ENCODE measurements around the gene SHC3.
A peak's percentile ranks its signal among the peaks of the same experiment; 100 is the strongest.

SHC3 gene

DNA sequence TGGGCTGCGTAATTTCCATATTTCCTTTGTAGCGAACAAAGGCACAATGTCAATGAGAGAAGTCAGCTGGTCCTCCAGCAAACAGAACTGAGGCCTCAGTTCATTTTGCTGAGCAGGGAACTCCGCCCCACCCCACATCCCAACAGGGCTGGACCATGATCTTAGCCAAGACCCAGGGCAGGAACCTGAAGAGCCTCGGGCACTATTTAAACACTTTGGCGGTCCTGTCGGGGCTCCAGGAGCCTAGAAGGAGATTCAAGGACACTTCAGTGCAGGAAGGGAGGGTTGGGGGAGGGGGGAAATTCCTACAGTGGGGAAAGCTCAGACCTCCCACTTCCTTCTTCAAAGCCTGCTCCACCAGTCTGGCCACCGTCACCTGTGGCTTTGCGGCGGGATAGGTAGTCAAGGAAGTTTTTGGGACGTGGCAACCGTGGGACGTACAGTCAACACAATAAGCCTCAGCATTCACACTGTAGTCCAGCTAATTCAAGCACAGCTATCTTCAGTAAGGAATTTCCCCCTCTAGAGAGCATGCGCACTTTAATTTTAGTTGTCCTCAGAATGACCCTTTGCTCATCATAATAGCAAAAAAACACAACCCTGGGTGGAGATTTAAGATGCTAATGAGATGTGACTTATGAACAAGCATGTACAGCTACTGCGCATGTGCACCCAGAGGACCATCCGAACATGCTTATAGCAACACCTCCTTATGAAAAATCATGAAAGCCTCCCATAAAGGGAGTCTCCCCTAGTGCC, 156.4 kb downstream of the SHC3 start:
- DNase-seq (ENCODE audit: low spot score): no peak

DNA sequence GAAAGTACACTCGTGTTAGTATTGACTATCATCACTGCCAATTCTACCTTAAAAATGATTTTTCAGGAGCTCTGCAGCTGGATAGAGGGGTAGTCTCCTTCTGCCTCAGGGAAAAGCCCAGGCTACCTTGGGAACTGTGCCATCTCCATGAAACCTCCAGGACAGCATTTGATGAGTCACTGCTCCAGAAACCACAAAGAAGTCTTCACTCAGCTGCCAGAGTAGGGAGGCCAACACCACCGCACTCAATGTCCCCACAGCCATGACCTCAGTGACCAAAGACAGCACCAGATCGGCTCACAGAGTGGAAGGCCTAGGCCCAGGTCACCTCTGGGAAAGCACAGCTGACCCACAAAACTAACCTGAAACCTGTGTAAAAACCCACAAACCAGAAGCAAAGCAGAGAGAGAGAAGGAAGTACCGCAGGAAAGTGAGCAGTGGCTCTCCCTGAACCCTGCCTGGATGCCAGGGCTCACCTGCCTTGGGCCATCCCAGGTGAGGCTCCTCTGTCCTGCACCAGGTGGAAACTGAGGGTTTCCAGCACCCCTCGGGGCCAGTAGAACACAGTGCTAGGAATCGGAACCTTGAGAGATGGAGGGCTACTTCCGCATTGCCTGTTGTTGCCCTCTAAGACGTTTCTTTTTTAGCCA, 157.3 kb downstream of the SHC3 start:
- DNase-seq (ENCODE audit: low spot score): no peak

DNA sequence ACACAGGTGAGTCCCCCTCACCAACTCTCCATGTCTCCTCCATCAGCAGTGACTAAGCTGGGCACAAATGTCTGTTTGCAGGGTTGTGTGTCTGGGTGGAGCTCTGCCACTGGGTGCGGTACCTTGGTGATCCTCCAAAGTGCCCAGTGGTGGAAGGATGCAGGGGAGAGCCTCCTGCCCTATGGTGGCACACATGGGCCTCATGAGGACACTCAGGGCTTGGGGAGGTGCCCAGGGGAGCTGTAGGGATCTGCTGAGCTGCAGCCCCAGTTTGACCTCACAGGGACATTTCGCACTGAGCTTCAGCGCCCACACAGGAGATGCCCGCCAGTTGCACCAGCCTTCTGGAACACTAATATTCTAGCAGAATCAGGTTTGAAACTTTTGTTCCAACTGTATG, 157.9 kb downstream of the SHC3 start:
- no peak for DNase-seq (ENCODE audit: low spot score)

DNA sequence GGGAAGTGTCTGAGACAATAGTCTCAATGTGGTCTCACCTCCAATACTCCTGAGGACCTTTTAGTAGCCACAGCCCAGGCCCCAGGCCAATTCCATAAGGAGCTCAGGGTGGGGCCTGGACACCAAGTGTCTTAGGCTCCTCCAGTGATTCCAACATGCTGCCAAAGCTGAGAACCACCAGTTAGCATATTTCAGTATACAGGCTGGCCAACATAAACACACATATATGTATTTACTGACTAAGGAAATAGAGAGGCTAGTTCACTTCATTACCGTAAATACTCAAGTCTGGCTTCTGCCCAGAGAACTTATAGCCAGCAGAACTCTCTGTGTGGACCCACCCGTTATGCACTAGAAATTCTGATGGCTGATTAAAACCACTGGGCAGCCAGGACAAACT, 163.3 kb downstream of the SHC3 start:
- DNase-seq (ENCODE audit: low spot score): no peak

DNA sequence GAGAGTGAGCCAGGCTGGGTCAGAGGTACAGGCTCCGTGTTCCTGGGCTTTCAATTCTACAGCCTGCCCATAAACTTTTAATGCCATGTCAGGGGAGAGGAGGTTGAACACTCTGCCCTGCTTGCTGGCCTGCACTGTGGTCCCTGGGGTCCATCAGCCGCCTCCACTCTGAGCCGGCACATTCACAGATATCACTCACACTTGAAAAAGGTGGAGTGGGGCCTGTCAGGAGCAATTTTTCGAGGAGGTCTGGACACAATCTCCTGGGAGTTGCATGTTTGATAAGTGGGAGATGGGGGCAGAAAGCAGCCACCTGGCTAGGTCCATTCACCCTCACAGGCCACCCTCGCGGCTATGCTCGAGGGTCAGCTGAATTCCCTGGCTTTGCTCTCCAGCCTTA, 164.5 kb downstream of the SHC3 start:
- no peak for DNase-seq (ENCODE audit: low spot score)

DNA sequence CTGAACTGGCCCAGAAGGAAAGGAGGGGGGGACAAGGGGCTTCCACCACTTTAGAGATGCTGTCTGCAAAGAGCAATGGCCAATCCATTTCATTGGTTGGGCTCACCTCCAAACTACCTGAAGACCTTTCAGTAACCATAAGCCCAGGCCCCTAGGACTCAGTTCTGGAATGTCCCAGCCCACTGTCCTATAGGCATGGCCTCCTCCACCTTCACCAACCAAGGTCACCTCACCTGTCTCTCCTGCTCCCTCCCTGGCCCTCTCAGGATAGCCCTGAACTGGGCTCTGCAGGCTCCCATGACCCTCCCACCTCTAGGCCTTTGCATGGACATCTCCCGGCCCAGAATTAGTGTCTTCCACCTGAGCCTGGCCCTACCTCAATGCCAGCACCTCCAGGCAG, 165.0 kb downstream of the SHC3 start:
- DNase-seq (ENCODE audit: low spot score): no peak

DNA sequence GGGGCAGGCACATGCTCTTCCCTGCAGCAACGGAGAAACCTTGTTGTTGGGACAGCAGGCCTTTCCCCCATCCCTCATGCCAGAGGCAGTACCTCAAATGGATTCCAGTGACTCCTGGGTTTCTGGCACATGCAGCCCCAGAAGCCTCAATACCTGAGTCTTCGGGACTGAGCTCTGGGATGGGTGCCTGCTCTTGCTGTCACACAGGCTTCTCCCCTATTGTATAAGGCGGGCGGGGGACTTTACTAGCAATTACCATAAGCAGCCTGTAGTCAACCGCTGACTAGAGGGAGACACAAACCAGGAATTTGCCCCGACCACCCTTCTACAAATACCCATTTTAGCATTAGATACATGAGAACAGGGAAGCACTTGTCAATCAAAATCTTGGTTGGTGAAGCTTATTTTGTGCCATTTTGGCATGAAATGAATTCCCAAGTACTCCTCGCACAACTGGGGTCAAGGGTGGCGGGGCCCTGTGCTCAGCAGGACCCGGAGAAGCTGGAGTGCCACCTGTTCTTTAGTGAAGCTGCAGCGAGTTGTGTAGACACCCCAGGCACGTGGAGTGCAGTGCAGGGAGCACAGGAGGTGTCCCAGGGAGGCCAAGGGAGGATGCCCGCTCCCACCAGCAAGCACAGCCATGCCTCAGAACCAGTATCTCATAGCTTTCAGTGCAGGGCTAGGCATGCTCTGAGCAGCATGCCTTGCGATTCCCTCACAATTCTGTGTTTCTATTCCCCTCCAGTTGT, 166.2 kb downstream of the SHC3 start:
- DNase-seq (ENCODE audit: low spot score): peak; percentile 29

DNA sequence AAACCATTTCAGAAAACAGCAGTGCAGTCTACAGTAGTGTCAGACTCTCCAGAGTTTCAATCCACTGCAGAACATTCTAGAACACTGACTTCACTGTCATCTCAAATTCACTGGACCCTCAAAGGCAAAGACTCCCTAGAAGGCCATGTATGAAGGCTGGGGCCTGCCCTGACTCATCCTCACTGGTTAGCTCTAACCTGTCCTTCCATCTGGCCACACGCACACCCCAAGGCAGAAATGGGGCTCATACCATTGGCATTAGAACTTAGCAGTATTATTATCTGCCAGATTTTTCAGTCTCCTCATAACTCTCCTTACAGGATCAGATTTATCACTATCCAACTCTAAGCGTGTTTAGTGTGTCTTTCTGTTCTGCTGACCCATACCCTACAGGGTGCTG, 166.9 kb downstream of the SHC3 start:
- no peak for DNase-seq (ENCODE audit: low spot score)

DNA sequence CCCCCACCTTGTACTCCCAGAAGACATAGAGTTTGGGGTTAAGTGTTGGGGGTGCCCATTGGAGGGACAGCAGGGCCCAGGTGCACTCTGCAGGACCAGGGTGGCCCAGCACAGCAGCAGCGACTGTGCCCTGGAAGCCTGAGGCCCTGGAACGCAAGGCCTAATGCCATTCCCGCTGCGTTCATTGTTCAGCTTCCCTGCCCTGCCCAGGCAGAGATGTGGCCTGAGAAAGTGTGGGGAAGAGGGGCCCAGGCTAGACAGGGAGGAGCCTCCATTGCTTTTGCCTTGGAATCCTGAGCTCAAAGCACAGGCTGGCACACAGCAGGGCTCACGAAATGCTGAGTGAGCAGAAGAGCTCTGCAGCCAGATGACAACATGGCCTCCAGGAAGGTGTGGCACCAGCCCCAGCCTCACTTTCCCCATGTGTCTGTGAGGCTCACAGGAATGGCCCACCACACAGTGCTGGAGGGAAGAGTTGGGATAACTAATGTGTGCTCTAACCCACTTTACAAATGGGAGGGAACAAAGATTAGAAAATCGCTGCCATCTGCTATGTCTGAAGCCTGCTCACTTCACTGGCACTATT, 168.0 kb downstream of the SHC3 start:
- DNase-seq (ENCODE audit: low spot score): no peak

DNA sequence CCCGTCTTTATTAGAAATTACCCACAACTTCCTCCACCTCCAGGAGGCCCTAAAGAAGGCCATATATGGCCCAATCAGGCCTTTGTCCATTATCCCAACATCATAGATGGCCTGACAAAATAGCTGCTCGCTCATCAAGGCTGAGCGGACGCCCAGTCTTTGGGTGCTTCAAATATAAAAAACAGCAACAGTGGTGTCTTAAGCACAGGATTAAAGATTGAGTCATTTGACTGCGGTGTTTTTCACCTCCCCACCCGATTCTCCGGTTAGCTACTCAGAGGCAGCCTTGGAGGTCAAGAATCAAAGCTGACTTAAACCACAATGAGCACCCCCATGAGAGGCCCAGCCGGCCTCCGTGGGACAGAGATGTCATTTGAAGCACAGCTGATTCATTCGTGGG, 168.6 kb downstream of the SHC3 start:
- no peak for DNase-seq (ENCODE audit: low spot score)

DNA sequence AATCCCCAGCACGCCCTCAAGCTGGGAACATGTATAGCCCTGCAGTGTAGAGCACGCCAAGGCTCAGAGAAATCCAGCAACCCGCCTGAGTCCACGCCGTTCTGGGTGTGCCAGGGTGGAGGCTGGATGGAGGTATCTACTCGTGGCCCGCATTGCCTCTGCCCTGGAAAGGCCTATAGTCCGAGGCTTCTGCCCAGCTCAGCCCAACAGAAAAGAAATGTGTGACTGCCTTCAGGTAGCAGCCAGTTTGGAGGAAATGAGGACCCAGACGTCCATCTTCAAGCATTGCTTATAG, 169.1 kb downstream of the SHC3 start:
- no peak for DNase-seq (ENCODE audit: low spot score)

DNA sequence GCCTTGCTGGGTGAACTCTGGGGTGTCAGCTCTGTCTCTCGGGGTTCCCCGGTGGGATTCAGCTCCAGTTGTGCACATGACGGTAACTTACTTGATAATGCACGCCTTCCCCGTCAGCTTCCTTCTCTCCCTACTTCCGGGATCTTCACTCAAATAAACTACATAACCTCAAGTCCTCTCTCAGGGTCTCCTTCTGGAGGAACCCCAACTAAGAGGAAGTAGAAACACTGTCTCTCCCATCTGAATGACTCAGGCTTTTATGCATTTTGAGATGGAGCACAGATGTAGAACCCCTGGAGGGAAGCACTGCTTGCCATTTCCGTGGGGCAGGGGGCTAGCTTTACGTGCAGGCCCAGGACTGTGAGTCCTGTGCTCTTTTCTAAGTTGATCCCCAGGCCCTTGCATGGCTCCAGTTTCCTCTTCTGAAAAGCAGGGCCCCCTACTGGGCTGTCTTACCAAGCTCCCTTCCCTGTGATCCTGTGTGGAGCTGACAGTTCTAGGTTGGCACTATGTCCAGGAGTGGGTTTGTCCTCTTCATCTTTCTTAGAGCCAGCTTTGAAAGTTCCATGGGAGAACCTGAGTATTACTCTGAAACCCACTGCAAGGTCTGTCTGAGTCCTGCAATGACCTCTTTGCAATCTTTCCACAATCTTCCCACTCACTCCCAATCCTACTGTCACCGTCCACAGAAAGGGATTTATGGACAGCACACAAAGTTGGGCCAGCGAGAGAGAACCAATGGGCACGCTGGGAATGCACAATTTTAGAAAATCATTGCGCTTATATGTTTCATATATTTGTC, 169.7 kb downstream of the SHC3 start:
- no peak for DNase-seq (ENCODE audit: low spot score)

DNA sequence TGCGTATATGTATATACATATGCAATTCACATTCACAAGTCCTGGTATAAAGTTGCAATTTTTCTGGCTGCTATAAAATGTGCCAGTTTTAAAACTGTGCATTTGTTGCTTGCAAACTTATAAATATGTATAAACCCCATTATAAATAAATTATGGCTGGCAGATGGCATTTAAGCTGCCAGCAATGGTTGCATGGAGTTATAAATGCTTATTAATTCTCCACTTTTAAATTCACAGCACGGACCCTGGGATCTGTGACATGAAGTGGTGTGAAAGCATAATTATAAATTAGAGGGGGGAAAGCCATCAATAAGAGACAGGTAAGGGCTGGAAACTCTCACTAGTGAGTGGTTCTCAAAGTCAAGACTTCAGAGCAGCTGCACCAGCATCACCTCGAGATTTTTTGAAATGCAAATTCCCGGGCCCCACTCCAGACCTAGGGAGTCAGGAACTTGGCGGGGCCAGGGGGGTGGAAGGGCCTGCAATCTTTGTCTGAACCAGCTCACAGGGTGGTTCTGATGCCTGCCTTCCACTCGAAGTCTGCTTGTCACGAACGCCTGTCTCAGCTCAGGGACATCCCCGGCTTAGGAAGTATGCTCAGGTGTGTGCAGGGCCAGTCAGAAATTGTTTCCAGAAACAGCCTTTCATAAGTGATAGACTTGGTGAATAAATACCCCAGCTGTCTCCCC, 170.4 kb downstream of the SHC3 start:
- DNase-seq (ENCODE audit: low spot score): no peak

DNA sequence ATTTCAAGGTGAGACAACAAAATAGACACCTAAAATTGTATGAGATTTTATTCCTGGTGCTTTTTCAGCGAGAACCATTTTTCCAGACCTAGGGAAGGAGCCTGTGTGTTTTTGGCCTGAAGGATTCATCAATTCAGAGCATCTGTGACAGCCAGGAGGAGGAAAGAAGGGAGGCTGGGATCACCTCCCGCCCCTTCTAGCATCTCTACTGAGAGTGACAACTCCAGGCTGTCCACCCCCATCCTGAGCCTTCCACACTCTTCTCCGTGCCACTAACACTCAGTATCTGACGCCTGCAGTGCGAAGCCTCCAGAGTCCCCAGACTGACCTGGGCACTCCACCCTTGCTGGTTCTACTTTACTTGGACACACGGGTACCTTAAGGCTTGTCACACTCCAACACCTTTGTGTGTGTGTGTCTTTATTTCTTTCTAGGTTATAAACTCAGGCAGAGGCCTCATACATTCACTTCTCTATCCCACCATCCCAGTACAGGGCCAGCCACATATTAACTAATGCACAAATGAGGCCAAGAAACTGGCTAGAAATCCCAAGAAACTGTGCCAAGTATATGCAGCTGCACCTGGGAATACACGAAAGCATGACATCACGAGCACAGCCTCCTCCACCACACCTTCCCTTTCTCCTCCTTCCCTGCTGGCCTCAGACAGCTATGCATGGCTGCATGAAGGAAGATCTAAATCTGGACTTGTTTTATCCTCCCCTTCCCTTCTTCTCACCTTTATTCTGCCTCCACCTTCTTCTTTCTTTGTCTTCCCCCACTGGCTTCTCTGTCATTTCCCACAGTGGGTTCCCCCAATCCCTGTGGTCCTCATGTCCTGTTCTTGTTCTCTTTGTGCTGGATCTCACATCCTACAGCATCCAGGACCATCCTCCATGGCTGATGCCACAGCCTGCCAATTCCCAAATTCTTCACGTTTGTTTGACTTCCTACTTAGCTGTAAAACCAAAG, 171.3 kb downstream of the SHC3 start:
- no peak for DNase-seq (ENCODE audit: low spot score)

DNA sequence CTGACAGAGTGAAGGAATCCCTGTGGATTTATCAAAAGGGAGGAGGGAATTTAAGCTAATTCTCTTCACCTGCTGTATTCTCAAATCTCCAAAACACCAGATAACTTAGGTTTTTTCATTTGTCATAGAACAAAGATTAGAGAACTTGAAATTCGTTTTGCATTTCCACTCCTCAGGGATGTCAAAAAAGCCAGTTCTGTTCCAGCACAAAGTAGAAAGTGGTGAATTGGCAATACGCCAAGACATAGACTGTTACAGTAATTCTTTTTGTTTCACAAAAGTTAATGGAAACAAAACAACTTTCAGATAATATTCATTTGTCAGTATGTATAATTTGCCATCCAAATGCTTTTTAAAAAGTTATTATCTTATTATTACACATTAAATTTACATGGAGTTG, 172.4 kb downstream of the SHC3 start:
- DNase-seq (ENCODE audit: low spot score): no peak

DNA sequence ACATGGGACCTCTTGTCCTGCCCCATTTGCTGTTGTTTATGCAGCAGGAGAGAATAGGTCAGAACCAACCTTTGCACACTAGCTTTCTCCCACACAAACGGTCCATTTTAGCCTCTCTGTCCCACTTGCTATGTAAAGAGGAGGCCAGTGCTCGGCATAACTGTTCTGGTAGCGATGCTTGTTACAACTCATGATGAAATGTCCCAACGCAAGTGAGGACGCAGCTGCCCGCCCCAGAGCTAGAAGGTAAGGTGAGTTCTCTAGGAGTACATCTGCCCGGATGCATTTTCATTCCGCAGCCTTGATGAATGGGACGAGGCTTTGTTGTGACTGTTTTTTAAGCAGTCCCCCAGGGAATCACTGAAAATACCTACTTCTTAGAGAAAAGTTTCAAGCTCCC, 173.3 kb downstream of the SHC3 start:
- DNase-seq (ENCODE audit: low spot score): no peak

DNA sequence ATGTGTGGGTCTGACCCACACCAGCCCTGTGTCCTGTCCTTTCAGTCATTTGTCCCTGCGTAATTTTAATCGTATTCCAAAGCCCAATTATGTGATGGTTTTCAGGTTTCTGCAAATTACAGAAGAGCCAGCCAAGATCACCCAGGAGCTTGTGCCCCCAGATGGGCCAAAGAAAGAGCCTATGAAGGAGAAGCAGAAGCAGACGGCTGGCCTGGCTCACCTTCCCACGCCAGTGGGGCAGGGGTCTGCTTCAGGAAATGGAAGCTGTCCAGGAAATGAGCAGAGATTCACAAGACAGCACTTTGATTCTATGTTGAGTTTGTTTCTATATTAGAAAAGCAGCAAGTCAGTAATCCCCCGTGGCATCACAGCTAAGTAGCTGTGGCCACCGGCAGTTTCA, 175.6 kb downstream of the SHC3 start:
- DNase-seq (ENCODE audit: low spot score): no peak

DNA sequence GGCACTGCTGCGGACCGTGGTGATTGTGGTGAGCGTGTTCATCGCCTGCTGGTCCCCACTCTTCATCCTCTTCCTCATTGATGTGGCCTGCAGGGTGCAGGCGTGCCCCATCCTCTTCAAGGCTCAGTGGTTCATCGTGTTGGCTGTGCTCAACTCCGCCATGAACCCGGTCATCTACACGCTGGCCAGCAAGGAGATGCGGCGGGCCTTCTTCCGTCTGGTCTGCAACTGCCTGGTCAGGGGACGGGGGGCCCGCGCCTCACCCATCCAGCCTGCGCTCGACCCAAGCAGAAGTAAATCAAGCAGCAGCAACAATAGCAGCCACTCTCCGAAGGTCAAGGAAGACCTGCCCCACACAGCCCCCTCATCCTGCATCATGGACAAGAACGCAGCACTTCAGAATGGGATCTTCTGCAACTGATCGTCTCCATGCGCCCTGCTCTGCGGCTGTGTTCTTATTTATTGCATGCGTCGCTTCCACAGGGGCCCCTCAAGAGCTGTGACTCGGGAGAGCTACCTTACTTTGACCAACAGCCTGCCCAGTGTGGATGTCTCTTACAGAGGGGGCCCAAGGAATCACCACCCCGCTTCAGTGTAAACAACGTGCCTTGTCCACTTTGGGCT, 176.6 kb downstream of the SHC3 start:
- no peak for DNase-seq (ENCODE audit: low spot score)

DNA sequence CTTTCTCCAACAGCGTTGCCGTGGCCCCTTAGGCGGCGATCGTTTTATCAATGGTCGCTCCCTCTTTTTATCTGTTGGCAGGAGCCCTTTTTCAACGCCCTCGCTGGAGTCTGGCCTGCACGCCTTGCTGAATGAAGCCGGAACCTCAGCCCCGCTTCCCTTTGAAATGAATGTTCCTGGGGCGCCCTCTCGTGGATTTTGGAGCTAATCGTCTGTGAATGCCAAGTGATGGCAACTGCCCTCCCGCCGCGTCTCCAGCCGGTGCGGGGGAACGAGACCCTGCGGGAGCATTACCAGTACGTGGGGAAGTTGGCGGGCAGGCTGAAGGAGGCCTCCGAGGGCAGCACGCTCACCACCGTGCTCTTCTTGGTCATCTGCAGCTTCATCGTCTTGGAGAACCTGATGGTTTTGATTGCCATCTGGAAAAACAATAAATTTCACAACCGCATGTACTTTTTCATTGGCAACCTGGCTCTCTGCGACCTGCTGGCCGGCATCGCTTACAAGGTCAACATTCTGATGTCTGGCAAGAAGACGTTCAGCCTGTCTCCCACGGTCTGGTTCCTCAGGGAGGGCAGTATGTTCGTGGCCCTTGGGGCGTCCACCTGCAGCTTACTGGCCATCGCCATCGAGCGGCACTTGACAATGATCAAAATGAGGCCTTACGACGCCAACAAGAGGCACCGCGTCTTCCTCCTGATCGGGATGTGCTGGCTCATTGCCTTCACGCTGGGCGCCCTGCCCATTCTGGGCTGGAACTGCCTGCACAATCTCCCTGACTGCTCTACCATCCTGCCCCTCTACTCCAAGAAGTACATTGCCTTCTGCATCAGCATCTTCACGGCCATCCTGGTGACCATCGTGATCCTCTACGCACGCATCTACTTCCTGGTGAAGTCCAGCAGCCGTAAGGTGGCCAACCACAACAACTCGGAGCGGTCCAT, 177.4 kb downstream of the SHC3 start:
- peak; percentile 87 for DNase-seq (ENCODE audit: low spot score)

Data from iPS-NIHi11 (cell line).